Measurements from ENCODE around the gene PCDHA3.
"Not testable (repeated sequence)": the region's sequence is repeated elsewhere in the genome, so short reads cannot be mapped to it uniquely, and the experiment has no call there.

PCDHA3 gene

DNA sequence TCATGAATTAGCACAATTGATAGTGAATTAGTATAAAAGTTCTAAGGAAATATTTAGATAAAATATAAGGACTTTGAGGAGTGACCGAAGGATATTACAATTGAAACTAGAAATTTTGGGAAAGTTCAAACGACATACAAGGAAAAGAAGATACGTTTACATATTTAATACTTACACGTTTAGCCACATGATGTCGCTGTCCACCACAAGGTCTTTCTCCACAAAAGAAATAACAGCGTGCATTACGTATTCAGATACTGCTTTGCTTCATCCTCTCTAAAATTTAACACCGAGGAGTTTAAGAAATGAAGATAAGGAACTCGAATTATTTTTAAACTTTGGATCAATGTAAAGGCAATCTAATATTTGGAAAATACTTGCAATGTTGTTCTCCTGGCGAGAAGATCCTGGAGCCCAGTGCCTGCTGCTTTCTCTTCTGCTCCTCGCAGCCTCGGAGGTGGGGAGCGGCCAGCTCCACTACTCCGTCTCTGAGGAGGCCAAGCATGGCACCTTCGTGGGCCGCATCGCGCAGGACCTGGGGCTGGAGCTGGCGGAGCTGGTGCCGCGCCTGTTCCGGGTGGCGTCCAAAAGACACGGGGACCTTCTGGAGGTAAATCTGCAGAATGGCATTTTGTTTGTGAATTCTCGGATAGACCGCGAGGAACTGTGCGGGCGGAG lies at the start of gene PCDHA3:
TSS of gene PCDHA3 (plus strand) at position 242 of the 678 bp plus-strand sequence.
- no peak for FAIRE-seq
- no peak for TF ChIP-seq POLR2A (IDR thresholded peaks at IDR 0.05; ENCODE audit: low read depth, low read length)

DNA sequence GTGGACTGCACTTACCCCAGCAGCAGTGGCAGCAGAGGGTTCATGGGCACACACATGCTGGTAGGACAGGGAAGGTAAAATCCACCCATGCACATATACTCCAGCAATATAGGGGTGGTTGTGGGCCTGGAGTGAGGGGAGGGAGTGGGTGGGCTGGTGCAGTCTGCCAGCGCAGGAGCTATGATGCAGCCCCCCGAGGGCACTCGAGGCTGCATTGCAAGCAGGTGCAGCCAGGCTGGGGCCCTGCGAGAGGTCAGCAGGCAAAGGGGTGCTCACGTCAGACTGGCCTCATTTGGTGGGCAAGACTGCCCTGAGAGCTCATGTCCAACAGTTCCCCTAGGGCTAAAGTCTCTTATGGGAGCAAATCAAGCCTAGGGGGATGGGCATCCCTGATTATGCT lies 47.3 kb upstream of the PCDHA3 start:
- FAIRE-seq (no peak), DNase-seq (ENCODE audit: insufficient read length, low spot score) (no peak)
- no peak for TF ChIP-seq POLR2A (IDR thresholded peaks at IDR 0.05; ENCODE audit: low read depth, low read length)

More for the DNA sequence above, at the start of gene PCDHA3:
- no peak for DNase-seq (ENCODE audit: insufficient read length, low spot score)

DNA sequence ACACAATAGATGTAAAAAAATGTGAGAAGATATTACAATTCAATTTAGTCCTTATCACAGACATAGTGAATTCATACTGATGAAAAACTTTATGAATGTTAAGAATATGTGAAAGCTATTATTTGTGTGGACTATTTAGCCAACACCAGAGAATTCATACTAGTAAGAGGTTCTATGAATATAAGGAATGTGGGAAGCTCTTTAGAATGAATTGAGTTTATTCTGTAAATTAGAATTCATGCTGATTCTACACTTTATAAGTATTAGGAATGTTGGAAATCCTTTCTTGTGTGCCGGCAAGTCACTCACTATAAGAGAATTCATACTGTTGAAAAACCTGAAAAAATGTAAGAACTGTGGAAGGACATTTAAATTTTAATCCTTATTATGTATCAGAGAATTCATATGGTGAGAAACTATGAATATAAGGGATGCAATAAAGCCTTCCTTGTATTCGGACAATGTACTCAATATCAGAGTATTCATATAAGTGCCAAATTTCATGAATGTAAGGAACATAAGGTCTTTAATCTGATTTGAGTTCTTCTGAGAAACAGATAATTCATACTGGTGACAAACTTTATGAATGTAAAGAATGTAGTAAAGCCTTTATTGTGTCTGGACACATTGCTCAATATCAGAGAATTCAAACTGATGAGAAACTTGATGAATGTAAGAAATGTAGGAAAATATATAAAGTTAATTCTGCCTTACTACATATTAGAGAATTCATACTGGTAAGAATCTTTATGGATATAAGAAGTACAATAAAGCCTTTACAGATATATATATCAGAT lies 36.5 kb upstream of the PCDHA3 start:
- no peak for FAIRE-seq
- TF ChIP-seq POLR2A (IDR thresholded peaks at IDR 0.05; ENCODE audit: low read depth, low read length) = no peak
- DNase-seq (ENCODE audit: insufficient read length, low spot score) = no peak

DNA sequence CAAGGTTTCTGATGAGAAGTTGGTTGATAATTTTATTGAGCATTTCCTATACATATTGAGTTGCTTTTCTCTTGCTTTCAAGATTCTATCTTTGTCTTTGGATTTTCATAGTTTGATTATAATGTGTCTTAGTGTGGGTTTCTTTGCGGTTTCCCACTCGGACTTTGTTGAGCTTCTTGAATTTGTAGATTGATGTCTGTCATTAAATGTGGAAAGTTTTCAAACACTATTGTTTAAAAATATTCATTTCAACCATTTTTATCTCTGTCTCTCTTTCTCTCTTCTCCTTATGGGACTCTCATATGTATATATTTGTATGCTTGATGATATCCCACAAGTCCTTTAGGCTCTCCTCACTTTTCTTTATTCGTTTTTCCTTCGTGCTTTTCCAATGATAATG lies 33.4 kb upstream of the PCDHA3 start:
- no peak for DNase-seq (ENCODE audit: insufficient read length, low spot score)
- no peak for FAIRE-seq
- no peak for TF ChIP-seq POLR2A (IDR thresholded peaks at IDR 0.05; ENCODE audit: low read depth, low read length)

DNA sequence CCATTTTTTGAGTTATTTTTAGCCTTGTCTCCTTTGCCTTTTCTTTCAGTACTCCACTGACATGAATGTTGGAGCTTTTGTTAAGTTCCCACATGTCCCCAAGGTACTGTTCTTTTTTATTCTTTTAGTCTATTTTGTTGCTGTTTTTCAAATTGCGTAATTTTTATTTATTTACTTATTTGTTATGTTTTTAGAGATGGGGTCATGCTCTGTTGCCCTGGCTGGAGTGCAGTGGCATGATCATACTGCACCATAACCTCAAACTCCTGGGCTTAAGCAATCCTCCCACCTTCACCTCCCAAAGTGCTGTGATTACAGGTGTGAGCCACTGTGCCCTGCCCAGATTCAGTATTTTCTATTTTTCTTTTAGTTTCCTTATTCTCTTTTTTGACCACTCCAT lies 20.3 kb upstream of the PCDHA3 start:
- FAIRE-seq (no peak), DNase-seq (ENCODE audit: insufficient read length, low spot score) (no peak)
- TF ChIP-seq POLR2A (IDR thresholded peaks at IDR 0.05; ENCODE audit: low read depth, low read length) = no peak

DNA sequence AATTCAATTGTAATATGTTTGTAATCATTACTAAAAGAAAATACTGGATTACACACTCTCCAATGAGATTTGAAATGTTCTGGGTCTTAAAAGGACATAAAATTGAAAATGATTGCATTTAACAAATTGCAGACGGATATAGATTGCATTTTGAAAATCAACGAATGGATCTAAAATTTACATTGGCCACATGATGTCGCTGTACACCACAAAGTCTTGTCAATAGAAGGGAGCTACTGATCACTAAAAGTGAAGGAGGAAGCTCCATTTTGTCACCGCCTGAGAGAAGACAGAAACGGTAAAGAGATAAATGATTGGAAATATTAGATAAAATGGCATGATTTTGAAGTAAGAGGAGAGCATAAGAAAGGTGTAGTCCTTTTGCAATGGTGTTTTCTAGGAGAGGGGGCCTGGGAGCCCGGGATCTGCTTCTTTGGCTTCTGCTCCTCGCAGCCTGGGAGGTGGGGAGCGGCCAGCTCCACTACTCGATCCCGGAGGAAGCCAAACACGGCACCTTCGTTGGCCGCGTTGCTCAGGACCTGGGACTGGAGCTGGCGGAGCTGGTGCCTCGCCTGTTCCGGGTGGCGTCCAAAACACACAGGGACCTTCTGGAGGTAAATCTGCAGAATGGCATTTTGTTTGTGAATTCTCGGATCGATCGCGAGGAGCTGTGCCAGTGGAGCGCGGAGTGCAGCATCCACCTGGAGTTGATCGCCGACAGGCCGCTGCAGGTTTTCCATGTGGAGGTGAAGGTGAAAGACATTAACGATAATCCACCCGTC lies 14.8 kb upstream of the PCDHA3 start, which contains the start of gene PCDHA1:
TSS of gene PCDHA1 (plus strand) at position 236 of the 782 bp plus-strand sequence.
- TF ChIP-seq POLR2A (IDR thresholded peaks at IDR 0.05; ENCODE audit: low read depth, low read length) = no peak
- DNase-seq (ENCODE audit: insufficient read length, low spot score) = no peak
- FAIRE-seq = peak; percentile 15

DNA sequence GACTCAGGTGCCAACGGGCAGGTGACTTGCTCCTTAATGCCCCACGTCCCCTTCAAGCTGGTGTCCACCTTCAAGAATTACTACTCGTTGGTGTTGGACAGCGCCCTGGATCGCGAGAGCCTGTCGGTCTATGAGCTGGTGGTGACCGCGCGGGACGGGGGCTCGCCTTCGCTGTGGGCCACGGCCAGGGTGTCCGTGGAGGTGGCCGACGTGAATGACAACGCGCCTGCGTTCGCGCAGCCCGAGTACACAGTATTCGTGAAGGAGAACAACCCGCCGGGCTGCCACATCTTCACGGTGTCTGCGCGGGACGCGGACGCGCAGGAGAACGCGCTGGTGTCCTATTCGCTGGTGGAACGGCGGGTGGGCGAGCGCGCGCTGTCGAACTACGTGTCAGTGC lies 13.4 kb upstream of the PCDHA3 start:
- not testable (repeated sequence) for FAIRE-seq; DNase-seq (ENCODE audit: insufficient read length, low spot score)

DNA sequence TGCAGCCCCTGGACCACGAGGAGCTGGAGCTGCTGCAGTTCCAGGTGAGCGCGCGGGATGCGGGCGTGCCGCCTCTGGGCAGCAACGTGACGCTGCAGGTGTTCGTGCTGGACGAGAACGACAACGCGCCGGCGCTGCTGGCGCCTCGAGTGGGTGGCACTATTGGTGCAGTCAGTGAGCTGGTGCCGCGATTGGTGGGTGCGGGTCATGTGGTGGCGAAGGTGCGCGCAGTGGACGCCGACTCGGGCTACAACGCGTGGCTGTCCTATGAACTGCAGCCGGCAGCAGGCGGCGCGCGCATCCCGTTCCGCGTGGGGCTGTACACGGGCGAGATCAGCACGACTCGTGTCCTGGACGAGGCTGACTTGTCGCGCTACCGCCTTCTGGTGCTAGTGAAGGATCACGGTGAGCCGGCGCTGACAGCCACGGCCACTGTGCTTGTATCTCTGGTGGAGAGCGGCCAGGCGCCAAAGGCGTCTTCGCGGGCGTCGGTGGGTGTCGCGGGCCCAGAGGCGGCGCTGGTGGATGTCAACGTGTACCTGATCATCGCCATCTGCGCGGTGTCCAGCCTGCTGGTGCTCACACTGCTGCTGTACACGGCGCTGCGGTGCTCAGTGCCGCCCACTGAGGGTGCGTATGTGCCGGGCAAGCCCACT lies 12.9 kb upstream of the PCDHA3 start:
- not testable (repeated sequence) for FAIRE-seq

DNA sequence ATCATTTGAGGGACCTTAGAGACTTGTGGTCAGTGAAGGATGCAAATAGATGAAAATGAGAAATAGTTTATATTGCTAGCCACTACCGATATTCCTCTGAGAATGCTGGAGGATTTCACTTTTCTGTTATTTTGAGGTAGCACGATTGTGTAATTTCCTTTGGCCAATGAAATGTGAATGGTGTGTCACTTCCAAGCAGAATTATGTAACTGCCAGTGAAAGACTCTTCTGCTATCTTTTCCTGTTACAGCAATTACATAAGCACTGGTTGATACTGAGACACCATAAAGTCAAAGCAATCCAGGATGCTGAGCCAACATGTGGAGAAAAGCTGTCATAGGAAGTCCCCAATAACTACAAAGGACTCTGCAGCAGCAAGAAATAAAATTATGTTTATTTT lies 9.8 kb upstream of the PCDHA3 start:
- no peak for TF ChIP-seq POLR2A (IDR thresholded peaks at IDR 0.05; ENCODE audit: low read depth, low read length)
- FAIRE-seq = no peak
- no peak for DNase-seq (ENCODE audit: insufficient read length, low spot score)

More for the DNA sequence above, 12.9 kb upstream of the PCDHA3 start:
- not testable (repeated sequence) for DNase-seq (ENCODE audit: insufficient read length, low spot score)

DNA sequence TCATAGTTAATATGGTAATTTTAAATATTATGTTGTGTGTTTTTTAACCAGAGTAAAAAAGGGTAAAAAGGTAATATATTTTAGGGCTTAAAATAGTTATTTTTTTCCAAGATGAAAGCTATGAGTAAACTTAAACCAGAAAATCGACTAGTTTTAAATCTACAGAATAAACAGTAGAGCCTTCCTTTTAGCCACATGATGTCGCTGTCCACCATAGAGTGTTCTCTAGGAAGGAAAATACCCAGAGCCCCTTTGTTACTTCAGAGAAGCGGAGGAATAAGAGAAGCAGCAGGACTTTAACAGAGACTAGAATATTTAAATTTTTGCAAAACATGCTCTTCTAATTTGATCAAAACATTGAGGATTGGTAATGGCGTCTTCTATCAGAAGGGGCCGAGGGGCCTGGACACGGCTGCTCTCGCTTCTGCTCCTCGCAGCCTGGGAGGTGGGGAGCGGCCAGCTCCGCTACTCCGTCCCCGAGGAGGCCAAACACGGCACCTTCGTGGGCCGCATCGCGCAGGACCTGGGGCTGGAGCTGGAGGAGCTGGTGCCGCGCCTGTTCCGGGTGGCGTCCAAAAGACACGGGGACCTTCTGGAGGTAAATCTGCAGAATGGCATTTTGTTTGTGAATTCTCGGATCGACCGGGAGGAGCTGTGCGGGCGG lies 6.1 kb upstream of the PCDHA3 start, which contains the start of gene PCDHA2:
TSS of gene PCDHA2 (plus strand) at position 258 of the 664 bp plus-strand sequence.
- FAIRE-seq = no peak
- TF ChIP-seq POLR2A (IDR thresholded peaks at IDR 0.05; ENCODE audit: low read depth, low read length) = no peak
- no peak for DNase-seq (ENCODE audit: insufficient read length, low spot score)

DNA sequence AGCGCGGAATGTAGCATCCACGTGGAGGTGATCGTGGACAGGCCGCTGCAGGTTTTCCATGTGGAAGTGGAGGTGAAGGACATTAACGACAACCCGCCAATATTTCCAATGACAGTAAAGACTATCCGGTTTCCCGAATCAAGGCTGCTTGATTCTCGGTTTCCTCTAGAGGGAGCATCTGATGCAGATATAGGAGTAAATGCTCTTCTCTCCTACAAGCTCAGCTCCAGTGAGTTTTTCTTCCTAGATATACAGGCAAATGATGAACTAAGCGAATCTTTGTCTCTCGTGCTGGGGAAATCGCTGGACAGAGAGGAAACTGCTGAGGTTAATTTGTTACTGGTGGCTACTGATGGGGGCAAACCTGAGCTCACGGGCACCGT lies 5.6 kb upstream of the PCDHA3 start:
- no peak for TF ChIP-seq POLR2A (IDR thresholded peaks at IDR 0.05; ENCODE audit: low read depth, low read length)
- DNase-seq (ENCODE audit: insufficient read length, low spot score) (peak; percentile 54), FAIRE-seq (peak; percentile 15)

DNA sequence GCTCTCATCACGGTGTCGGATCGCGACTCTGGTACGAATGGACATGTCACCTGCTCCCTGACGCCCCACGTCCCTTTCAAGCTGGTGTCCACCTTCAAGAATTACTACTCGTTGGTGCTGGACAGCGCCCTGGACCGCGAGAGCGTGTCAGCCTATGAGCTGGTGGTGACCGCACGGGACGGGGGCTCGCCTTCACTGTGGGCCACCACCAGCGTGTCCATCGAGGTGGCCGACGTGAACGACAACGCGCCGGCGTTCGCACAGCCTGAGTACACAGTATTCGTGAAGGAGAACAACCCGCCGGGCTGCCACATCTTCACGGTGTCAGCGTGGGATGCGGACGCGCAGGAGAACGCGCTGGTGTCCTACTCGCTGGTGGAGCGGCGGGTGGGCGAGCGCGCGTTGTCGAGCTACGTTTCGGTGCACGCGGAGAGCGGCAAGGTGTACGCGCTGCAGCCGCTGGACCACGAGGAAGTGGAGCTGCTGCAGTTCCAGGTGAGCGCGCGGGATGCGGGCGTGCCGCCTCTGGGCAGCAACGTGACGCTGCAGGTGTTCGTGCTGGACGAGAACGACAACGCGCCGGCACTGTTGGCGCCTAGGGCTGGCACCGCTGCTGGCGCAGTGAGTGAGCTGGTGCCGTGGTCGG lies 4.7 kb upstream of the PCDHA3 start:
- FAIRE-seq; DNase-seq (ENCODE audit: insufficient read length, low spot score): not testable (repeated sequence)

DNA sequence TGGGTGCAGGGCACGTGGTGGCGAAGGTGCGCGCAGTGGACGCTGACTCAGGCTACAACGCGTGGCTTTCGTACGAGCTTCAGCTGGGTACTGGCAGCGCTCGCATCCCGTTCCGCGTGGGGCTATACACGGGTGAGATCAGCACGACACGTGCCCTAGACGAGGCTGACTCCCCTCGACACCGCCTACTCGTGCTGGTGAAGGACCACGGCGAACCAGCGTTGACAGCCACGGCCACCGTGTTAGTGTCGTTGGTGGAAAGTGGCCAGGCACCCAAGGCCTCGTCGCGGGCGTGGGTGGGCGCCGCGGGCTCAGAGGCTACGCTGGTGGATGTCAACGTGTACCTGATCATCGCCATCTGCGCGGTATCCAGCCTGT lies 4.2 kb upstream of the PCDHA3 start:
- DNase-seq (ENCODE audit: insufficient read length, low spot score) (no peak), FAIRE-seq (no peak)
- no peak for TF ChIP-seq POLR2A (IDR thresholded peaks at IDR 0.05; ENCODE audit: low read depth, low read length)

Measured in H54 (cell line).